Keratinocyte (primary cell): ENCODE data around the gene SPRTN. TPM values are rescaled to one million over a fixed set of nuclear protein-coding genes. Genes with fewer than 3 reads are reported as not detected.

Experiments
- DNase-seq: peaks from one replicate; pipeline ENCODE4 v3.0.0-alpha.2; 2011; ENCODE audit warnings: low read depth, missing footprints, low spot score
- FAIRE-seq: peaks from 2 replicates; lab custom pipeline; 2011; peaks lifted over from hg19 to GRCh38; lab: Jason Lieb, UNC
- H2AFZ ChIP-seq: 2 replicates; pipeline ENCODE4 v1.6.0; 2012; ENCODE audit warnings: low read length, control low read depth, inconsistent platforms; ENCODE audit not compliant: control insufficient read depth
- H3K27ac ChIP-seq: 2 replicates; pipeline ENCODE4 v1.5.1; 2011; ENCODE audit warnings: low read length; ENCODE audit not compliant: control insufficient read depth, insufficient read depth
- H3K27me3 ChIP-seq: 3 replicates; pipeline ENCODE4 v1.6.0; 2011; ENCODE audit warnings: low read length; ENCODE audit not compliant: control insufficient read depth, insufficient read depth; ENCODE audit errors: extremely low read depth
- H3K36me3 ChIP-seq, 2 experiments: 2 replicates in 1 of 2; 3 replicates in 1 of 2; pipeline ENCODE4 v1.5.1; 2011; ENCODE audit warnings: low read length in 2 of 2, mild to moderate bottlenecking in 1 of 2; ENCODE audit not compliant: control insufficient read depth in 2 of 2, insufficient read depth in 2 of 2; ENCODE audit errors: extremely low read depth in 1 of 2
- H3K4me1 ChIP-seq: 3 replicates; pipeline ENCODE4 v1.5.1; 2011; ENCODE audit warnings: low read length; ENCODE audit not compliant: control insufficient read depth, insufficient read depth; ENCODE audit errors: extremely low read depth
- H3K4me2 ChIP-seq: 3 replicates; pipeline ENCODE4 v1.6.0; 2011; ENCODE audit warnings: low read depth, low read length; ENCODE audit not compliant: control insufficient read depth, insufficient read depth; ENCODE audit errors: extremely low read depth
- H3K4me3 ChIP-seq, 3 experiments: fragments of 200-600 bp in 1 of 3; sonication (generic) in 1 of 3; 2 replicates in 2 of 3; 3 replicates in 1 of 3; pipeline ENCODE4 v1.5.1; 2011 to 2016; ENCODE audit warnings: low read length in 3 of 3, mild to moderate bottlenecking in 3 of 3, control low read depth in 2 of 3, inconsistent platforms in 1 of 3, low read depth in 1 of 3, mixed read lengths in 1 of 3, mixed run types in 1 of 3, moderate library complexity in 1 of 3; ENCODE audit not compliant: control insufficient read depth in 2 of 3, insufficient read depth in 2 of 3; ENCODE audit errors: extremely low read depth in 1 of 3
- H3K79me2 ChIP-seq: 2 replicates; pipeline ENCODE4 v1.6.0; 2012; ENCODE audit warnings: low read length; ENCODE audit not compliant: control insufficient read depth, insufficient read depth
- H3K9ac ChIP-seq: 3 replicates; pipeline ENCODE4 v1.6.0; 2011; ENCODE audit warnings: low read length; ENCODE audit not compliant: control insufficient read depth, insufficient read depth; ENCODE audit errors: extremely low read depth
- H3K9me1 ChIP-seq: 3 replicates; pipeline ENCODE4 v1.6.0; 2011; ENCODE audit warnings: low read length; ENCODE audit not compliant: control insufficient read depth, insufficient read depth; ENCODE audit errors: extremely low read depth
- H3K9me3 ChIP-seq: 2 replicates; pipeline ENCODE4 v1.5.1; 2012; ENCODE audit warnings: low read depth, low read length; ENCODE audit not compliant: control insufficient read depth
- H4K20me1 ChIP-seq: 3 replicates; pipeline ENCODE4 v1.6.0; 2011; ENCODE audit warnings: low read length; ENCODE audit not compliant: control insufficient read depth, insufficient read depth; ENCODE audit errors: extremely low read depth
- EZH2 ChIP-seq: IDR thresholded peaks from one replicate; pipeline ENCODE4 v1.6.1; 2012; ENCODE audit warnings: inconsistent platforms, mild to moderate bottlenecking, low read length, moderate library complexity
- dilution Hi-C: fragments of 300-500 bp; cut with MboI; formaldehyde crosslinking; loops from one replicate; pipeline ENCODE4 v1.7.0; 2020; ENCODE audit warnings: low sequenced_read_pairs; ENCODE audit not compliant: extremely low pct_ligation_motif_present
- polyA minus RNA-seq, 3 experiments: library from RNA; depleted of rRNA, polyadenylated mRNA; stranded (reverse); fragments of >200 nt; gene quantifications; 1 replicate in 1 of 3; 2 replicates in 1 of 3; 3 replicates in 1 of 3; pipeline ENCODE4 v1.2.3, GENCODE V29; 2011
- polyA plus RNA-seq, 5 experiments: library from polyadenylated mRNA; depleted of rRNA in 3 of 5; stranded (reverse) in 3 of 5; stranded (forward) in 1 of 5; unstranded in 1 of 5; fragments of >200 nt; gene quantifications; 1 replicate in 1 of 5; 2 replicates in 3 of 5; 3 replicates in 1 of 5; pipeline versions ENCODE4 v1.2.1 to v1.2.3, GENCODE V29; 2011 to 2012; ENCODE audit warnings: missing spikeins in 2 of 5, low read depth in 1 of 5, low replicate concordance in 1 of 5
- TF ChIP-seq, protein P1 (sequence below), 3 experiments: IDR thresholded peaks in 1 of 3; conservative IDR thresholded peaks in 1 of 3; optimal IDR thresholded peaks in 1 of 3; 2 replicates in 2 of 3; 3 replicates in 1 of 3; pipeline versions ENCODE3 to v1.5.1; 2011; ENCODE audit warnings: low read length in 3 of 3, mild to moderate bottlenecking in 3 of 3, moderate library complexity in 2 of 3, control low read depth in 1 of 3, inconsistent platforms in 1 of 3; ENCODE audit not compliant: insufficient read depth in 2 of 3; ENCODE audit errors: extremely low read depth in 1 of 3

SPRTN gene, protein sequence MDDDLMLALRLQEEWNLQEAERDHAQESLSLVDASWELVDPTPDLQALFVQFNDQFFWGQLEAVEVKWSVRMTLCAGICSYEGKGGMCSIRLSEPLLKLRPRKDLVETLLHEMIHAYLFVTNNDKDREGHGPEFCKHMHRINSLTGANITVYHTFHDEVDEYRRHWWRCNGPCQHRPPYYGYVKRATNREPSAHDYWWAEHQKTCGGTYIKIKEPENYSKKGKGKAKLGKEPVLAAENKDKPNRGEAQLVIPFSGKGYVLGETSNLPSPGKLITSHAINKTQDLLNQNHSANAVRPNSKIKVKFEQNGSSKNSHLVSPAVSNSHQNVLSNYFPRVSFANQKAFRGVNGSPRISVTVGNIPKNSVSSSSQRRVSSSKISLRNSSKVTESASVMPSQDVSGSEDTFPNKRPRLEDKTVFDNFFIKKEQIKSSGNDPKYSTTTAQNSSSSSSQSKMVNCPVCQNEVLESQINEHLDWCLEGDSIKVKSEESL
- polyA plus RNA-seq, result 15.7 to 17.4 TPM (median 16.8 TPM) in 3 replicates
- polyA plus RNA-seq (2011; ENCODE audit: low read depth), result 25.1 TPM
- 9.7 and 14.1 TPM in 2 replicates for polyA plus RNA-seq (2011; cell fraction: cytosol; rRNA removed)
- polyA plus RNA-seq (2011; cell fraction: nucleus; rRNA removed), result 19.2 and 21.0 TPM in 2 replicates
- 6.5 and 15.9 TPM in 2 replicates for polyA plus RNA-seq (2012; ENCODE audit: low replicate concordance)
- 17.3 to 33.2 TPM (median 22.5 TPM) in 3 replicates for polyA minus RNA-seq
- 24.4 TPM for polyA minus RNA-seq (2011; cell fraction: cytosol; rRNA and poly(A)+ RNA removed)
- polyA minus RNA-seq (2011; cell fraction: nucleus; rRNA and poly(A)+ RNA removed), result 18.4 and 26.7 TPM in 2 replicates

DNA sequence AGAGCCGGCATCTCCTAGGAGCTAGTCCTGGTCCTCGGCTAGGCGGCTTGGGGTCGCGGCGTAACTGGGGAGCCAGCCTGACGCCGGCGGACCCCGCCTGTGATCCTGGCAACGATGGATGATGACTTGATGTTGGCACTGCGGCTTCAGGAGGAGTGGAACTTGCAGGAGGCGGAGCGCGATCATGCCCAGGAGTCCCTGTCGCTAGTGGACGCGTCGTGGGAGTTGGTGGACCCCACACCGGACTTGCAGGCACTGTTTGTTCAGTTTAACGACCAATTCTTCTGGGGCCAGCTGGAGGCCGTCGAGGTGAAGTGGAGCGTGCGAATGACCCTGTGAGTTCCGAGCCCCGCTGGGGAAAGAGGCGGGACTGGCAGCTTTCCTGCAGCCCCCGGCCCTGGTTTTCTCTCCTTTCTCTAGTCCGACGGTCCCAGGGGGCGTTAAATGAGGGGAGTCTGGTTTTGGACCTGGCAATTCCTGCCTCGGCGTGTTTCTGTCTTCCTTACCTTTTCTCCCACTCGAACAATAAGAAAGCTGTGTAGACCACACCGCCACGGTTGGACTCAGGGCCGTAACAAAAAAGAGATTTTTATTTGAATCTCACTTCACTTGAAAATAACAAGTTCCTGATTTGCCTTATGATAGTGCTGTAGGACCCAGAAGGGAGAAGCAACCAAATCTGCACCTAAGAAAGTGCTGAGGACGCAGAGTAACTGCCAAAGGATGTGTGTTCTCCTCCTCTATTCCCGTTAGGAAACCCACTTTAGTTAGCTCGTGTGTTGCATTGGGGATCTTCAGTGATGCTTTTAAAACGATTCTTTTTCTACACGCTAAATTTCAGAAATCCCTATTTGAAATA is at the start of gene SPRTN:
SPRTN (plus strand) TSS at position 24 of the 859 bp plus-strand sequence; CDS start at position 115, 91 bp downstream.
- H2AFZ ChIP-seq, result peak within 1 kb of the TSS; percentile 98
- TF ChIP-seq, protein P1, sequence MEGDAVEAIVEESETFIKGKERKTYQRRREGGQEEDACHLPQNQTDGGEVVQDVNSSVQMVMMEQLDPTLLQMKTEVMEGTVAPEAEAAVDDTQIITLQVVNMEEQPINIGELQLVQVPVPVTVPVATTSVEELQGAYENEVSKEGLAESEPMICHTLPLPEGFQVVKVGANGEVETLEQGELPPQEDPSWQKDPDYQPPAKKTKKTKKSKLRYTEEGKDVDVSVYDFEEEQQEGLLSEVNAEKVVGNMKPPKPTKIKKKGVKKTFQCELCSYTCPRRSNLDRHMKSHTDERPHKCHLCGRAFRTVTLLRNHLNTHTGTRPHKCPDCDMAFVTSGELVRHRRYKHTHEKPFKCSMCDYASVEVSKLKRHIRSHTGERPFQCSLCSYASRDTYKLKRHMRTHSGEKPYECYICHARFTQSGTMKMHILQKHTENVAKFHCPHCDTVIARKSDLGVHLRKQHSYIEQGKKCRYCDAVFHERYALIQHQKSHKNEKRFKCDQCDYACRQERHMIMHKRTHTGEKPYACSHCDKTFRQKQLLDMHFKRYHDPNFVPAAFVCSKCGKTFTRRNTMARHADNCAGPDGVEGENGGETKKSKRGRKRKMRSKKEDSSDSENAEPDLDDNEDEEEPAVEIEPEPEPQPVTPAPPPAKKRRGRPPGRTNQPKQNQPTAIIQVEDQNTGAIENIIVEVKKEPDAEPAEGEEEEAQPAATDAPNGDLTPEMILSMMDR (optimal IDR thresholded peaks at IDR 0.05 in 1 of 3, IDR thresholded peaks at IDR 0.05 in 1 of 3, conservative IDR thresholded peaks at IDR 0.05 in 1 of 3; ENCODE audit: extremely low read depth in 1 of 3, insufficient read depth in 2 of 3, low read length in 3 of 3), result no peak
- TF ChIP-seq EZH2, result no peak
- no peaks in the 10 kb centered on the region for H3K27me3 ChIP-seq
- peak within 1 kb of the TSS; percentile 100 for H3K27ac ChIP-seq
- no peaks in the 10 kb centered on the region for H3K9me3 ChIP-seq
- H3K36me3 ChIP-seq, result peaks cover 4 to 8% of the 10 kb centered on the region in 2 experiments
- H3K4me1 ChIP-seq, result peaks cover 39% of the 10 kb centered on the region
- dilution Hi-C loops, result no loop called here
- DNase-seq (no peak), FAIRE-seq (no peak)
- peak within 1 kb of the TSS; percentile 99 for H3K9ac ChIP-seq
- peak within 1 kb of the TSS; percentile 94 for H3K4me2 ChIP-seq
- peak within 1 kb of the TSS; percentile 69 to 98 (median 90) for H3K4me3 ChIP-seq
- peaks cover 75% of the 10 kb centered on the region for H3K79me2 ChIP-seq
- H3K9me1 ChIP-seq, result no peaks in the 10 kb centered on the region
- H4K20me1 ChIP-seq, result peaks cover 18% of the 10 kb centered on the region

DNA sequence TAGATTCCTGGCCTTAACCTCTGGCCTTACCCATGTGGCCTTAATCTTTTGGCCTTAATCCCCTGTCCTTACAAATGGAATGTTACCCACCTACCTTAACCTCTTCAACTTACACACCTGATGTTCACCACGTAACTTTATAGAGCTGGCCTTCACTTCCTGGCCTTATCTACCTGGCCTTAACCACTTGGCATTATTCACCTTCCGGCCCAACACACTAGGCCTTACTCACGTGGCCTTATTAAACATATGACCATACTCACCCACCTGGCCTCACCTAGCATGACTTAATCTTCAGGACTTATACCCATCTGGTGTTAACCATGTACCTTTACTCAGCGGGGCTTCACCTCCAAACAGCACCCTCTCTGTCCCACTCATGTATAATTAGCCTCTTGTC is 42.2 kb upstream of the SPRTN start:
- H4K20me1 ChIP-seq, result no peaks in the 10 kb centered on the region
- no peak overlapping the region for H3K9ac ChIP-seq
- H3K9me1 ChIP-seq, result no peaks in the 10 kb centered on the region
- no peaks in the 10 kb centered on the region for H3K27me3 ChIP-seq
- H3K9me3 ChIP-seq, result no peaks in the 10 kb centered on the region
- dilution Hi-C loops, result no loop called here
- H3K27ac ChIP-seq, result no peak overlapping the region
- no peak for FAIRE-seq
- no peak overlapping the region for H2AFZ ChIP-seq
- H3K4me1 ChIP-seq, result no peaks in the 10 kb centered on the region
- TF ChIP-seq, protein P1 (optimal IDR thresholded peaks at IDR 0.05 in 1 of 3, IDR thresholded peaks at IDR 0.05 in 1 of 3, conservative IDR thresholded peaks at IDR 0.05 in 1 of 3; ENCODE audit: extremely low read depth in 1 of 3, insufficient read depth in 2 of 3, low read length in 3 of 3), result no peak
- TF ChIP-seq EZH2, result no peak
- DNase-seq, result no peak
- H3K4me2 ChIP-seq, result no peak overlapping the region
- no peaks in the 10 kb centered on the region for H3K79me2 ChIP-seq
- no peaks in the 10 kb centered on the region for H3K36me3 ChIP-seq
- no peak overlapping the region for H3K4me3 ChIP-seq
